HepG2 (cell line): Measurements from ENCODE around the gene NUFIP2. TPM values are rescaled to one million over a fixed set of nuclear protein-coding genes. Genes with fewer than 3 reads are reported as not detected.

Experiments
- BRD4 ChIP-seq: sonication (generic); formaldehyde crosslinking; IDR thresholded peaks from 2 replicates; pipeline ENCODE4 v1.4.0; 2020; ENCODE audit warnings: missing genetic modification reagents
- DMAP1 ChIP-seq: IDR thresholded peaks from 2 replicates; pipeline ENCODE4 v1.6.1; 2016
- ELF1 ChIP-seq: sonication (generic); formaldehyde crosslinking; IDR thresholded peaks from 2 replicates; pipeline ENCODE4 v1.4.0; 2020; ENCODE audit warnings: missing genetic modification reagents
- ETV5 ChIP-seq: IDR thresholded peaks from 2 replicates; pipeline ENCODE4 v1.6.1; 2018; ENCODE audit warnings: missing biosample characterization, missing genetic modification reagents, inconsistent platforms, borderline replicate concordance
- GABPA ChIP-seq, 2 experiments: IDR thresholded peaks; 2 replicates each; pipeline ENCODE4 v1.6.1; 2011 to 2016; ENCODE audit warnings: low read depth in 2 of 2, low read length in 1 of 2, missing biosample characterization in 1 of 2, missing genetic modification characterization in 1 of 2
- HDAC2 ChIP-seq: sonication (generic); formaldehyde crosslinking; IDR thresholded peaks from 2 replicates; pipeline ENCODE4 v1.4.0; 2020; ENCODE audit warnings: missing genetic modification reagents
- HES4 ChIP-seq: sonication (generic); formaldehyde crosslinking; IDR thresholded peaks from 2 replicates; pipeline ENCODE4 v1.9.0; 2021; ENCODE audit warnings: mild to moderate bottlenecking, missing genetic modification reagents, borderline replicate concordance
- HOXA5 ChIP-seq: sonication (generic); formaldehyde crosslinking; IDR thresholded peaks from 2 replicates; pipeline ENCODE4 v1.4.0; 2020; ENCODE audit warnings: missing genetic modification reagents
- KDM5B ChIP-seq: sonication (generic); formaldehyde crosslinking; IDR thresholded peaks from 2 replicates; pipeline ENCODE4 v1.4.0; 2020; ENCODE audit warnings: missing genetic modification reagents, mild to moderate bottlenecking, borderline replicate concordance
- MED13 ChIP-seq: sonication (generic); formaldehyde crosslinking; IDR thresholded peaks from 2 replicates; pipeline ENCODE4 v1.5.0; 2020; ENCODE audit warnings: missing genetic modification reagents
- MYC ChIP-seq: sonication (generic); formaldehyde crosslinking; IDR thresholded peaks from 2 replicates; pipeline ENCODE4 v1.9.0; 2021; ENCODE audit warnings: missing genetic modification reagents, borderline replicate concordance
- POGK ChIP-seq: sonication (generic); formaldehyde crosslinking; conservative IDR thresholded peaks from 2 replicates; pipeline ENCODE4 v1.8.0; 2022; ENCODE audit warnings: mild to moderate bottlenecking, moderate library complexity, missing genetic modification reagents
- THAP11 ChIP-seq: IDR thresholded peaks from 2 replicates; pipeline ENCODE4 v1.6.1; 2016; ENCODE audit warnings: missing biosample characterization, missing genetic modification reagents
- U2AF1 ChIP-seq: fragments of 200-400 bp; formaldehyde crosslinking; optimal IDR thresholded peaks from 2 replicates; pipeline ENCODE3; 2017; ENCODE audit warnings: mild to moderate bottlenecking, low read depth, low read length
- YEATS4 ChIP-seq: sonication (generic); formaldehyde crosslinking; IDR thresholded peaks from 2 replicates; pipeline ENCODE4 v1.4.0; 2020; ENCODE audit warnings: missing genetic modification reagents, borderline replicate concordance
- ZNF550 ChIP-seq: sonication (generic); formaldehyde crosslinking; IDR thresholded peaks from 2 replicates; pipeline ENCODE4 v1.4.0; 2020; ENCODE audit warnings: mild to moderate bottlenecking, missing genetic modification reagents, borderline replicate concordance
- ZNF709 ChIP-seq: sonication (generic); formaldehyde crosslinking; IDR thresholded peaks from 2 replicates; pipeline ENCODE4 v1.5.0; 2020; ENCODE audit warnings: mild to moderate bottlenecking, missing genetic modification reagents
- ZNF790 ChIP-seq: sonication (generic); formaldehyde crosslinking; IDR thresholded peaks from 2 replicates; pipeline ENCODE4 v1.8.0; 2022; ENCODE audit warnings: missing genetic modification reagents, mild to moderate bottlenecking, borderline replicate concordance
- polyA plus RNA-seq, 8 experiments: library from polyadenylated mRNA; depleted of rRNA in 3 of 8; stranded (reverse) in 7 of 8; unstranded in 1 of 8; fragments of >200 nt; fragmentation: Illumina TruSeq in 4 of 8; extraction: Trizol in 4 of 8; gene quantifications; 2 replicates each; pipeline versions ENCODE4 v1.2.1 to v1.2.3, GENCODE V29; 2011 to 2016; ENCODE audit warnings: low read depth in 4 of 8, missing spikeins in 1 of 8, mixed read lengths in 1 of 8; ENCODE audit not compliant: insufficient read depth in 1 of 8
- total RNA-seq, 5 experiments: library from RNA; depleted of rRNA; stranded (reverse); fragments of >200 nt; fragmentation: Illumina TruSeq; extraction: Trizol; gene quantifications; 2 replicates each; pipeline ENCODE4 v1.2.3, GENCODE V29; 2016; ENCODE audit warnings: low read depth in 1 of 5
- TF ChIP-seq, protein P1 (sequence below): sonication (generic); formaldehyde crosslinking; IDR thresholded peaks from 2 replicates; pipeline ENCODE4 v1.8.0; 2022; ENCODE audit warnings: missing genetic modification reagents, mild to moderate bottlenecking, moderate library complexity, borderline replicate concordance
- TF ChIP-seq, protein P2 (sequence below): sonication (generic); formaldehyde crosslinking; IDR thresholded peaks from 2 replicates; pipeline ENCODE4 v1.4.0; 2020; ENCODE audit warnings: missing genetic modification reagents
- TF ChIP-seq, protein P3 (sequence below): sonication (generic); formaldehyde crosslinking; IDR thresholded peaks from 2 replicates; pipeline ENCODE4 v1.4.0; 2020; ENCODE audit warnings: missing genetic modification reagents, borderline replicate concordance

NUFIP2 gene
- total and polyA plus RNA-seq, 2 of the 13 experiments (the other 11 are each of a cell fraction or from before 2014, with no cell fraction given): 10.3 to 30.8 TPM

DNA sequence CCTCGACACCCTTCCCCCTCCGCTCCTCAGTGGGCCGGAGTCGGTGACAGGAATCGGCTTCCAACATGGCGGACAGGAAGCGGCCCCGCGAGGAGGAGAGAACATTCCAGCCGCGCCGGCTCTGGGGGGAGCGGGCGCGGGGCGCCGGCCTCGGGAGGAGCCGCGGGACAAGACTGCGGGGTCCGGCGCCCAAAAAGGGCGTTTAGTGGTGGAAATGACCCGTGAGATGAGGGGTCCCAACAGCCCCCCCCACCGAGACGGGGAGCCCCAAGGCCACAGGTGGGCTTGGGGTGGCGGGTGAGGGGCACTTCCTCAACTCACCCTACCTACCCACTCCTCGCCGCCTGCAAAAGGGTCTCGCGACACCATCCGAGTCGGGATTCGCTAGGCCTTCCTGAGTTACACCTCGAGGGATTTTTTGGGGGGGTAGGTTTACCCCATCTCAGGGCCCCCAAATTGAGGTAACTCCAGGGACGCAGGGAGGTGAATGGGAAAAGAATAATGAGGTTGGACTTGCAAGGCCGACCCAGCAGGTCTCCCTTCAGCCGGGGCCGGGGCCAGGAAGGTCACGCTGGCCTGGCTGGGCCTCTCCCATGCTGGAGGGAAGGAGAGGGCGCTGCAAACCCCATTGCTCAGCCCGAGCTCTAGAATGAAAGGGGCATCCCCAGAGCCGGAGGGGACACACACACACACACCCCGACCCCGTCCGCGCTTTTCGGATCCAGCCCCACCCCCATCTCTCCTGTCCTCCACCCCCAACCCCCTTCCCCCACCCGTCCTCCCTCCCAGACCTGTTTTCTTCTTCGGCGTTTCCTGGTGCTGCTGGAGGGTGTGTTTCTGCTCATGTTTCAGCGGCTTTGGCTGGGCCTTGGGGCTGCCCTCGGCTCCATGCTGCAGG is 707 bp downstream of the NUFIP2 start (continued):
- TF ChIP-seq POGK (CRISPR knock-in tag) (0 out of 2 replicates have a peak, but pooled peaks have one; percentile 36), DMAP1 (CRISPR knock-in tag) (peak; percentile 51; the same call in 1 of the 2 replicates), ETV5 (peak; percentile 40; the same call in 1 of the 2 replicates), YEATS4 (CRISPR knock-in tag) (peak; percentile 66; the same call in 1 of the 2 replicates), U2AF1 (no peak), THAP11 (0 out of 2 replicates have a peak, but pooled peaks have one; percentile 20), HES4 (CRISPR knock-in tag) (peak; percentile 36; the same call in 1 of the 2 replicates), ZNF709 (CRISPR knock-in tag) (peak; percentile 74; the same call in 1 of the 2 replicates), HOXA5 (CRISPR knock-in tag) (peak; percentile 16; the same call in 1 of the 2 replicates), ELF1 (CRISPR knock-in tag) (peak; percentile 31; the same call in 1 of the 2 replicates), MYC (CRISPR knock-in tag) (peak; percentile 34; the same call in 1 of the 2 replicates), MED13 (peak; percentile 50; the same call in 1 of the 2 replicates), GABPA (IDR thresholded peaks at IDR 0.05; ENCODE audit: low read depth, low read length) (no peak), GABPA (CRISPR knock-in tag; IDR thresholded peaks at IDR 0.05; ENCODE audit: low read depth) (0 out of 2 replicates have a peak, but pooled peaks have one; percentile 27), HDAC2 (CRISPR knock-in tag) (no peak), BRD4 (CRISPR knock-in tag) (peak; percentile 20; the same call in 1 of the 2 replicates), KDM5B (peak; percentile 21), ZNF550 (no peak), ZNF790 (CRISPR knock-in tag) (0 out of 2 replicates have a peak, but pooled peaks have one; percentile 46)
- TF ChIP-seq, protein P1, sequence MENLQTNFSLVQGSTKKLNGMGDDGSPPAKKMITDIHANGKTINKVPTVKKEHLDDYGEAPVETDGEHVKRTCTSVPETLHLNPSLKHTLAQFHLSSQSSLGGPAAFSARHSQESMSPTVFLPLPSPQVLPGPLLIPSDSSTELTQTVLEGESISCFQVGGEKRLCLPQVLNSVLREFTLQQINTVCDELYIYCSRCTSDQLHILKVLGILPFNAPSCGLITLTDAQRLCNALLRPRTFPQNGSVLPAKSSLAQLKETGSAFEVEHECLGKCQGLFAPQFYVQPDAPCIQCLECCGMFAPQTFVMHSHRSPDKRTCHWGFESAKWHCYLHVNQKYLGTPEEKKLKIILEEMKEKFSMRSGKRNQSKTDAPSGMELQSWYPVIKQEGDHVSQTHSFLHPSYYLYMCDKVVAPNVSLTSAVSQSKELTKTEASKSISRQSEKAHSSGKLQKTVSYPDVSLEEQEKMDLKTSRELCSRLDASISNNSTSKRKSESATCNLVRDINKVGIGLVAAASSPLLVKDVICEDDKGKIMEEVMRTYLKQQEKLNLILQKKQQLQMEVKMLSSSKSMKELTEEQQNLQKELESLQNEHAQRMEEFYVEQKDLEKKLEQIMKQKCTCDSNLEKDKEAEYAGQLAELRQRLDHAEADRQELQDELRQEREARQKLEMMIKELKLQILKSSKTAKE (CRISPR knock-in tag): no peak
- TF ChIP-seq, protein P2, sequence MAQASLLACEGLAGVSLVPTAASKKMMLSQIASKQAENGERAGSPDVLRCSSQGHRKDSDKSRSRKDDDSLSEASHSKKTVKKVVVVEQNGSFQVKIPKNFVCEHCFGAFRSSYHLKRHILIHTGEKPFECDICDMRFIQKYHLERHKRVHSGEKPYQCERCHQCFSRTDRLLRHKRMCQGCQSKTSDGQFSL (CRISPR knock-in tag): peak; percentile 90
- TF ChIP-seq, protein P3, sequence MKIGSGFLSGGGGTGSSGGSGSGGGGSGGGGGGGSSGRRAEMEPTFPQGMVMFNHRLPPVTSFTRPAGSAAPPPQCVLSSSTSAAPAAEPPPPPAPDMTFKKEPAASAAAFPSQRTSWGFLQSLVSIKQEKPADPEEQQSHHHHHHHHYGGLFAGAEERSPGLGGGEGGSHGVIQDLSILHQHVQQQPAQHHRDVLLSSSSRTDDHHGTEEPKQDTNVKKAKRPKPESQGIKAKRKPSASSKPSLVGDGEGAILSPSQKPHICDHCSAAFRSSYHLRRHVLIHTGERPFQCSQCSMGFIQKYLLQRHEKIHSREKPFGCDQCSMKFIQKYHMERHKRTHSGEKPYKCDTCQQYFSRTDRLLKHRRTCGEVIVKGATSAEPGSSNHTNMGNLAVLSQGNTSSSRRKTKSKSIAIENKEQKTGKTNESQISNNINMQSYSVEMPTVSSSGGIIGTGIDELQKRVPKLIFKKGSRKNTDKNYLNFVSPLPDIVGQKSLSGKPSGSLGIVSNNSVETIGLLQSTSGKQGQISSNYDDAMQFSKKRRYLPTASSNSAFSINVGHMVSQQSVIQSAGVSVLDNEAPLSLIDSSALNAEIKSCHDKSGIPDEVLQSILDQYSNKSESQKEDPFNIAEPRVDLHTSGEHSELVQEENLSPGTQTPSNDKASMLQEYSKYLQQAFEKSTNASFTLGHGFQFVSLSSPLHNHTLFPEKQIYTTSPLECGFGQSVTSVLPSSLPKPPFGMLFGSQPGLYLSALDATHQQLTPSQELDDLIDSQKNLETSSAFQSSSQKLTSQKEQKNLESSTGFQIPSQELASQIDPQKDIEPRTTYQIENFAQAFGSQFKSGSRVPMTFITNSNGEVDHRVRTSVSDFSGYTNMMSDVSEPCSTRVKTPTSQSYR (CRISPR knock-in tag): peak; percentile 67; the same call in 1 of the 2 replicates
